T-helper 2 cell (primary cell): Measurements from ENCODE around the gene EIF5.

Experiments
- DNase-seq, 5 experiments: peaks; one replicate each; pipeline versions ENCODE4 v3.0.0 to v3.0.0-alpha.2; 2012 to 2022

Gene EIF5

DNA sequence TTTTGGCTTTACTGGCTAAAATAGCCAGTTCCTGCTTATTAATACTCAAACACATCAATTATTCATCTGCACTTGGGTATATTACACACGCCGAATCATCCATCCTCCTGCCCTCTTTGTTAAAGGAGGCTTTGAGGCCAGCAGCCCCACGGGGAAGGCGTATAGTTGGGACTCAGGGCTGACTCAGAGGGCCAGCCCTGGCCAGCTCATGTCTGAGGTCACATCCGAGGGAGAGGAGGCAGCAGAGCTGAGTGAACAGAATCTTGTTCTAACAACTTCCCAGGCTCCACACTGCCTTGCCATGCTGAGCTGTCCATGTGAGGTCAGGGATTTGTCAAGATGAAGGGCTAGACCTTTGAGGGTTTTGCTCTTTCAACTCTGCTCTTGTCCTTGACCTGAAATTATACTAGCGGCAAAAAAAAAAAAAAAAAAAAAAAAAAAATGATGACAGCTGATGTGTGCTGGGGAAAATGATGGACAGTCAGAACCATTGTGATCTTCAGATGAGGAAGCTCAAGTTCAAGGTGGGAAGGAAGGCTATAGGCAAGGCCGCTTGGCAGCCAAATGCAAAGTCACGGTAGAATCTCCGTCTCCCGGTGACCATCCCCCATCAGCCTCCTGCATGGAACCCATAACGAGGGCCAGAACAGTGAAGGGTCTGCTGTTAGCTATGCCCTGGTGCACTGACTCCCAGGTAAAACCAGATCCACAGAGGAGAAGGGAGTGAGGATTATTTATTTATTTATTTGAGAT is 38.7 kb downstream of the EIF5 start:
- DNase-seq, result no peak

DNA sequence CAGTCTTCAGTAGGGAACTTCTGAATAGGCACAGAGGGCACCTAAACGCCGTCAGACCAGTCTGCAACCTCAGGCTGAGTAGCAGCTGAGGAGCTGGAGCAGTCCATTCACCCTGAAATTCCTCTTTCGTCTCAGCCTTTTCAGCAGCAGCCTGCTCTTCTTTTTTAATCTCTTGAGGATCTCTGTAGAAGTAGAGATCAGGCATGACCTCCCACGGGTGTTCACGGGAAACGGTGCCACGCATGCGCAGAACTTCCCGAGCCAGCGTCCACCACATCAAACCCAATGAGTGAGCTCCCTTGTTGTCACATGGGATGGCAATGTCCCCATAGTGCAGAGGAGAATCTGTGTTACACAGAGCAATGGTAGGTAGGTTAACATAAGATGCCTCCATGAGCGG is 40.1 kb downstream of the EIF5 start:
- no peak for DNase-seq

DNA sequence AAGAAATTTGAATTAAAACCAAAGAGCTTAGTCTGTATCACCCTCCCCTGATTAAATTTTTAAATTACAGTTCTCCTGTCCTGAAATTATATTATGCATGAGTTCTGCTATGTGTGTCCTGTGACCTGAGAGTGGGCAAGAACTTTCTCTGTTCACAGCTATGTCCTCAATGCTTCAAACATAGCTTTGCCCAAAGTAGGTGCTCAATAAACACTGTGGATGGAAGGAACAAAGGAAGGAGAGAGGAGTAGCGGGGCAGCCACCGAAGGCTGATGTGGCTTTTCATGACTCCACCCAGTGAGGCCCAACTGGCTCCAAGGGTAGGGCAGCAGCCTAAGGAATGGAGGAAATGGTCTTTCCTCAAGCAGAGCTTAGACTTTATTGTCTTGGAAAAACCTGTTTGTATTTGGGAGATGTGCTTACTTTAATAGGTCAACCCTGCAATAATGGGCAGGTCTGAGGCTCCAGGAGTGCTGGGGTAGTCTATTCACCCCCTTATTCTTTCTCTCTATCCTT is 43.5 kb downstream of the EIF5 start:
- no peak for DNase-seq

DNA sequence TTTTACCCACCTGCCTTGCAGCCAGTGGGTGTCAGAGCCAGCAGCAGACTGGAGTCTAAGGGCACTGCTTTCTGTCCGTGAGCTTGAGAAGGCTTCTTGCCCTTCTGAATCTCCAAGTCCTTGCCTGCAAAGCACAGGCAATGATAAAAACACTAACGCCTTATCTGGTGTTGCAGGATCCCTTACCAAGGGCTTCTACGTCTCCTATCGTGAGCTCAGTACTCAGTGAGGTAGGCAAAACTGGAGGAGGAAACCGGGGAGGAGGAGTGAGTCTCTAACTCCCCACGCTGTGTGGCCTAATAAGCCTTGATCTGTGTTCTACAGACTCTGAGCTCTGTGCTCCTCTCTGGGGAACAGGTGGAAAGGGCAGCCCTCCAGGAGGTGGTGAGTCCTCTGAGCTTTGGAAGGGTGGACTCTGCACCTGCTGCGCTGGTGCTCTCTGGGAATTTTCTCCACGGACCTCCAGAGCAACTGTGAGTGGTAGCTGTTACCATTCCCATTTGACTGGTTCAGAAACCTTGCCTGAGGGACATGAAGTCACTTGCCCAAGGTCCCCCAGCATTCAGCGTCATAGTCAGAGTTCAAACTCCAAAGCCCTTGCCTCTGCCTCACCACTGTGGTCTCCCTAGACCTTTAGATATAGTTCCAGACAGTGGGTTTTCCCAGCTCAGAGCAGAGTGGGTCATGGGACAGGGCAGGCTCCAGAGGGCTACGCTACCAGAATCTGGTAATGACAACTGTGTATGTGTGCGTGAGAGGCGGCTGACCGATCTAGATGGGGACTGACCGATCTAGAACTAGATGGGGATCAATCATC is 44.2 kb downstream of the EIF5 start:
- no peak for DNase-seq

DNA sequence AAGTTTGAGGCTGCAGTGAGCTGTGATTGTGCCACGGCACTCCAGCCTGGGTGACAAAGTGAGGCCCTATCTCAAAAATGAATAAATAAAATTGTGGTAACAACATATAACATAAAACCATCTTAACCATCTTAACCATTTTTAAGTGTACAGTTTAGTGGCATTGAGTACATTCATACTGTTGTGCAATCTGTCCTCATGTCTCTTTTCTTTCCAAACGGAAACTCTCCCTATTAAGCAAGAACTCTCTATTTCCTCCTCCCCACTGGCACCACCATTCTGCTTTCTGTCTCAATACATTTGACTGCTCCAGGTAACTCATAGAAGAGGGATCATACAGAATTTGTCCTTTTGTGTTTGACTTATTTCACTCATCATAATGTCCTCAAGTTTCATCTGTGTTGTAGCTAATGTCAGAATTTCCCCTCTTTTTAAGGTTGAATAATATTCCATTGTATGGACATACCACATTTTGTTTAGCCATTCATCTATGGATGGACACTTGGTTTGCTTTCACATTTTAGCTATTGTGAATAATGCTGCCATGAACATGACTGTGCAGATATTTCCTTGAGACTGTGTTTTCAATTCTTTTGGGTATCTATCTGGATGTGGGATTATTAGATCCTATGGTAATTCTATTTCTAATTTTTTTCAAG is 46.8 kb downstream of the EIF5 start:
- no peak for DNase-seq

DNA sequence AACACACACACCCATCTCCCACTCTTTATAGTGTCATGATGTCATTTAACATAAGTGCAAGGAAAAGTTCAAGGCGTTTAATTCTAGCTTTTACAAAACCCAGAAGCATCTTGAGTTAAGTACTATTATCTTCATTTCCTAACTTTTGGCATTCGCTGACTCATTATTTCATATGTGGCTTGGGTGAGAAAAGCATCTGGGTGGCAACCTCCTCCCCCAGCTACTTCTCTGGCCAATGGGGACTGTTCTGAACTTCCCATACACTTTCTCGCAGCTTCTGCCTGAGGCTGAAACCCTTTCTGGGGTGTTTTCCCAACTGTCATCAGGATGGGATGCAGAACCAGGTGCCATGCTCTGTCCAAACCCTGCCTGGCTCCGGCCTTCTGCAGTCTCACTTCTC is 48.3 kb downstream of the EIF5 start:
- DNase-seq, result peak in 1 of 5 experiments; percentile 29

DNA sequence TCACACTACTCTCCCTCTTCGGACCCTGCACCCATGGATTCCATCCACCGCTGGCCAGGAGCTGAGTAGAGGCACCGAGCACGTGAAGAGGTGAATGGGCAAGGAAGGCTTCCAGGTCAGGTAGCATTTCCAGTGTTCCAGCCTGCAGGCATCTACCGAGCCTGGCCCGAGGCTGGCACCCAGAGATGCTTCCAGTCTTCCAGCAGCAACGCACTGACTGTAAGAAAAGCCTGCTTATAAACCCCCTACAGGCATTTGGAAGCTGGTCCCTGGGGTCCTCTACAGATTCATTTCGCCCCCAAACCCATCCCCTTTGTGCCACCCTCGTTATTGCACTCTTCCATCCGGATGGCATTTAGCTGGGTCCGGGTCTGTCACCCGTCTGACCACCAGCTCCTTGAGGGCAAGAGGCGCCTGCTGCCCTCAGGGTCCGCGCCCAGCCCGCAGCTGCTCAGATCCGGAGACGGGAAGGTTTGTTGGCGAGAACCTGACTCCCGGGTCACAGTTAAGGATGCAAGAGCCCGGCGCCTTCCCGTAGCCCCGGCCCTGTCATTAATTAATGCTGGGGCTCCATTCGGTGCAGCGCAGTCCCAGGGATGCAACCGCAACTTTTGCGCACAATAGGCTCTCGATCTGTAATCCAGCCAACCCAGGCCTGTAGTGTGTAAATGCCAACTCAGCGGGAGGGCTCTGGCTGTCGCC is 50.6 kb downstream of the EIF5 start:
- DNase-seq, result no peak

DNA sequence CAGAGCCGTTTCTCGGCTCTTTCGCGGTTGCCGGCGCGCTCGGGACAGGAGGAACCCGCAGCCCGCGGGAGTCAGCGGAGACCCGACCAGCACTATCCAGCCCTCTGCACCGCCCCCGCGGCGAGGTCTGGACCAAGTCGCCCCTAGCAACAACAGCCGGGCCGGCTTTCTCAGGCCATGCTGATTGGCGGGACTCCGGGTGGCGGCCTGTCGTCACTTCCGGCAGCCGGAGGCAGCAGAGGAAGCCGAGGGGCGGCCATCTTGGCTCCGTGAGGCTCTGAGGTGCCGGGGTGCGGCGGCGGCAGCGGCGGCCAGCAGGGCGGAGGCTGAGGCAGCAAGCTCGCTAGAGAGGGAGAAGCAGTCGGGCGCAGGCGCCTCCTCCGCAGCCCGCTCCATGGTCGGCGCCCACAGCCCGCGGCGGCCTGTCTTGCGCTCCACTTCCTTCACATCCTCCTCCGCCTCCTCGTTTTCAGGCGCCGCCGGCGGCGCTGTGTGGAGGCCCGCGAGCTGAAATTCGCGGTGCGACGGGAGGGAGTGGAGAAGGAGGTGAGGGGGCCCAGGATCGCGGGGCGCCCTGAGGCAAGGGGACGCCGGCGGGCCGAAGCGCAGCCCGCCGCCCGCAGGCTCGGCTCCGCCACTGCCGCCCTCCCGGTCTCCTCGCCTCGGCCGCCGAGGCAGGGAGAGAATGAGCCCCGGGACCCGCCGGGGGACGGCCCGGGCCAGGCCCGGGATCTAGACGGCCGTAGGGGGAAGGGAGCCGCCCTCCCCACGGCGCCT is 51.3 kb downstream of the EIF5 start, which contains the start of gene MARK3:
Gene MARK3 (plus strand): TSS at position 264 of the 777 bp plus-strand sequence. CDS start 615 bp downstream, outside the sequence.
- DNase-seq, result peak; percentile 91 to 97 (median 96)

DNA sequence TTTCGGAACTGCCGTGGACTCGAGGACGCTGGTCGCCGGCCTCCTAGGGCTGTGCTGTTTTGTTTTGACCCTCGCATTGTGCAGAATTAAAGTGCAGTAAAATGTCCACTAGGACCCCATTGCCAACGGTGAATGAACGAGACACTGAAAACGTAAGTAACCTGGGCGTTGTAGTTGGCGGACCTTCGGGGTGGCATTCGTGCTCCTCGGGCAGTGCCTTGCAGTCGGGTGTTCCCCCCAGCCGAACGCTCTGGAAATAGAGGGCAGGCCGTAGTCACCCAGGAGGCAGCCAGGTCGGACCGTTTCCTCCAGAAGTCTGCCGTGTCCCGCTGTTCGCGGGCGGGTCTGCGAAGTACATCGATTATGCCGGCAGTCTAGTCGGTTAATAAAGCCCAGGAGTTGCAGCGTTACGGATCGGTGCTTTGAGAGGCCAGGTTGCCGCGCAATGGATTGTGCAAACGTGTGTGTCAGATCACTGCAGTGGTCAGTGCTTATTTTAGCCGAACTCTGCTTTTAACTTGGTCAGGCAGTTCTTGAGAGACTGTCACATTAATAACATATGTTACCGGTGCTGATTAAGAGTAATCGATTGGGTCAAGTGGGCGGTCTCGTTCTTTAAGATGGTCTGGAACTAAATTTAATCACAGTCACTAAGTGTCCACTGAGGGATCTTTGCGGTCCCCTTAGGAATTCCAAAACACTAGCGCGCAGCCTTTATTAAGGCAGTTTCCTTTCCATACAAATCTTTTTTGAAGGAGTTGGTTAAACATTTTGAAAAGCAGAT is 52.1 kb downstream of the EIF5 start:
- DNase-seq, result peak in 2 of 5 experiments; percentile 16 to 53

DNA sequence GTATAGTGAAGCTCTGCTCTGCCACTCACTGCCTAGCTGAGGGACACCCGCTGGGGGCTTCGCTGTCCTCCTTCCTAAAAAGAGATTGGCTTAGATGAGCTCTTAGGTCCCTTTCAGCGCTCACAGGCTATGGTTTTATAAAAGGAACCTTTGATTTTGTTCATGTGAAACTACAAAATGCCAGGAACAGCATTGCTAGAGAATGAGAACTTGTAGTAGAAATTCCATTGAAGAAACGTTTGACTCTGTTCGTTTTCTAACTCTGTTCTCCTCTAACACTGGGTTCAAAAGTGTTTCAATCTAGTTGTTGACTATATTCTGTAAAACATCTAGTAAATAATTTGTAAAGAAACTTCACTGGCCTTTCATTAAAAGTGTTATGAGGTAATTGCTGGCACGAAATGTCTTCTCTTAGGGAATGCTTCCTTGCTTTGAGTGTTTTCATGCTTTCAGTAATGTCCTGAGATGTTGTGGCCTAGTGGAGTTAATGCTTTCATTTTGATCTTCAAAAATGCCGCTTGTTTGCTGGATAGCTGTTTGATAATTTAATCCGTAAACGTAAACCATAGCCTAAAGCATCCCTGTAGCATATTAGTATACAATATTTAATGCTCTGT is 52.8 kb downstream of the EIF5 start:
- DNase-seq, result no peak

DNA sequence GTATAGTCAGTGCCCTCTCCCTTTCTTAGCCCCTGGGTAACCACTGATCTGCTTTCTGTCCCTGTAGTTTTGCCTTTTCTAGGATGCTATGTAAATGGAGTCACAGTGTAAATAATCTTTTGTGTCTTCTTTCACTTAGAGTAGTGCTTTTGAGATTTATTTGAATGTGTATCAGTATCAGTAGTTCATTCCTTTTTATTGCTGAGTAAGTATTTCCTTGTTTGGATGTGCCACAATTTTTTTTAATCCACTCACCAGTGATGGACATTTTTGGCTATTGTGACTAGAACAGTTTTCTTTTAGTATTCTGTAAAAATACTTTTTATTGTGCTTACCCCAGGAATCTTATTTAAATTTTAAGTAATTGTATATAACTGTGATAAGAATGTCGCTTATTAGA is 54.6 kb downstream of the EIF5 start:
- no peak for DNase-seq

DNA sequence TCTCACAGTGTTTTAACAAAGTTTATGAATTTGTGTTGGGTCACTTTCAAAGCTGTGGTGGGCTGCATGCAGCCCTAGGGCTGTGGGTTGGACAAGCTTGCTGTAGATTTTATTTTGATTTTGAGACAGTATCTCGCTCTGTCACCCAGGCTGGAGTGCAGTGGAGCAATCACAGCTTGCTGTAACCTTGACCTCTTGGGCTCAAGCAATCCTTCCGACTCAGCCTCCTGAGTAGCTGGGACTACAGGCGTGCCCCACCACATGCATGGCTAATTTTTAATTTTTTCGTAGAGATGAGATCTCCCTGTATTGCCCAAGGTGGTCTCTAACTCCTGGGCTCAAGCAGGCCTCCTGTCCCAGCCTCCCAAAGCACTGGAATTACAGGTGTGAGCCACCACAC is 56.6 kb downstream of the EIF5 start:
- DNase-seq, result no peak

DNA sequence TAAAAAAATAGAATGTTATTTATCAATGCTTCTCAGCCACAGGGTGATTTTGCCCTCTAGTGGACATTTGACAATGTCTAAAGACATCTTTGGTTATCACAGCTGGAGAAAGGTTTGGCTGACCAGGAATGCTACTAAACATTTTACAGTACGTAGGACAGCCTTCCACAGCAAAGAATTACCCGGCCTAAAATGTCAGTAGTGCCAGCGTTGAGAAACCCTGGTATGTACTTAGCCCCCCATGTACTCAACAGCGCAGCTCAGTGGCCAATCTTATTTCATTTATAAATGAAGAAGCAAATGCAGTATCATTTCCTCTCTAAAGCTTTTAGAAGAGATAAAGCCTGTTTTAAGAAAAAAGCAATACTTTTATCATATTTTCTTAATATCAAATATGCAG is 57.0 kb downstream of the EIF5 start:
- DNase-seq, result peak in 2 of 5 experiments; percentile 29 to 66

DNA sequence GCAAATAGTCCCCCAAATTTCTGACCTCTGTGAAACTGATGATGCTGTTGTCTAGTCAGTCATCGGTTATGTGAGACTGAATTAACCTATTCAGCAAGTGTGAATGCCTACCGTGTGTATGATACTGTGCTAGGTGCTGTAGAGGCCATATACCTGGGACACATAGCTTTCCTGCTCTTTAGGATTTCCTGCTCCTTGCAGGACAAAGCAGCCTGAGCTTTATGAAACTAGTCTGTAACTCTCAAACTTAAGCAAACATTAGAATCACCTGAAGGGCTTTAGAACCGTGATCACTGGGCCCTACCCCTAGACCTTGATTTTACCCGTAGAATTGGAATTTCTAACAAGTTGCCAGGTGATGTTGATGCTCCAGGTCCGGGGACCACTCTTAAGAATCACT is 58.1 kb downstream of the EIF5 start:
- DNase-seq, result no peak

DNA sequence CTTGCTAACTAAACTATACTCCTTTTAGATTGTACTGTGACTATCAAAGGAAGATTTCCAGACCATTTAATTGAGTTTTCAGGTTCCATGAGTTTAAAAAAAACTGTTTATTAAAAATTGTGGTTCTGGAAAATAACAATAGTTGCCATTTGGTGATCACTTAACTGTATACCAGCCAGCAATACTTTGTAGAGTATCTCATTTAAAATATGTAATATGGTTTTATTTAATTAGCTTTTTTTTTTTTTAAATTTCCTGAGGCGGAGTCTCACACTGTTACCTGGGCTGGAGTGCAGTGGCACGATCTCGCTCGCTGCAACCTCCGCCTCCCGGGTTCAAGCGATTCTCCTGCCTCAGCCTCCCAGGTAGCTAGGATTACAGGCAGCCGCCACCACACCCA is 58.5 kb downstream of the EIF5 start:
- no peak for DNase-seq

DNA sequence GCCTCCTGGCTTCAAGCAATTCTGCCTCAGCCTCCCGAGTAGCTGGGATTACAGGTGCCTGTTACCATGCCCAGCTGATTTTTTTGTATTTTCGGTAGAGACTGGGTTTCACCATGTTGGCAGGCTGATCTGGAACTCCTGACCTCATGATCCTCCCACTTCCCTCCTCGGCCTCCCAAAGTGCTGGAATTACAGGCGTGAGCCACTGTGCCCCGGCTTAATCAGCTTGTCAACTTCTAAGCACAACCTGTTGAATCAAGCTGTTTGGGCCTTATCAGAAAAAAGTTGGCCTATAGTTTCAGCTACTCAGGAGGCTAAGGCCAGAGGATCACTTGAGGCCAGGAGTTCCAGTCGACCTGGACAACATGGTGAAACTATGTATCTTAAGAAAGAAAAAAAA is 59.0 kb downstream of the EIF5 start:
- no peak for DNase-seq

DNA sequence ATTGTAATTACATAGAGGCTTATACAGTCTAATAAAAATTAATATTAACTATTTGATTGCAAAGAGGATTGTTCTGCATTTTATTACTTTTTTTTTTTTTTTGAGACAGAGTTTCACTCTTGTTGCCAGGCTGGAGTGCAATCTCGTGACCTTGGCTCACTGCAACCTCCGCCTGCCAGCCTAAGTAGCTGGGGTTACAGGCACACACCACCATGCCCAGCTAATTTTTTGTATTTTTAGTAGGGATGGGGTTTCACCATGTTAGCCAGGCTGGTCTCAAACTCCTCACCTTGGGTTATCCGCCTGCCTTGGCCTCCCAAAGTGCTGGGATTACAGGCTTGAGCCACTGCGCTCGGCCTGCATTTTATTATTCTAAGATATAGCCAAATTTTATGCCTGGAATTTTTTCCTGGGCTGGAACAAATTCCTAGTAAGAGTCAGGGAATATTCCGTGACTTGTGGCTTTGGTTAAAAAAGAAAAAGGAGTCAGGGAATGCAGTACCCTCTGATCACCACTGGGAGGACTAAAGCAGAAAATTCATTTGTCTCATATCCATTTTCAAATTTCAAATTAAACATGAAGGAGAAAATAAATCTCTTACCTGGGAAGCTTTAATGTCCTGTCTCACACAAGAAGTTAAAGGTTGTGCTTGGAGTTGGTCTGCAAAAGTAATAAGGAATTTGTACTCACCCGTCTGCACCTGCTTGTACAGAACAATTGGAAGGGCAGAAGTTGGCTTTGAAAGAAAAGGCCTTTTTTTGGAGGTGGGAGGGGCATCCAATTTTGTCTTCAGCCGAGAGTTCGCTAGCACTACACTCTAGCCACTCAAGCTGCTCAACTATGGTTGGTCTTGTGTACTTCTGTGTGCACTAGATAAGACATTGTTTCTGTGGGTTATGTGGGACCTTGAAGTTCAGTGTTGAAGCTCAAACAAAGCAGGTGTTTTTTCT is 59.9 kb downstream of the EIF5 start:
- peak in 1 of 5 experiments; percentile 60 for DNase-seq
